Astrocyte of the cerebellum (primary cell): ENCODE results near the gene AQP5.

Source experiments
- DNase-seq: peaks from one replicate; pipeline ENCODE4 v3.0.0-alpha.2; 2011; ENCODE audit warnings: low read depth
- H3K4me3 ChIP-seq: 2 replicates; pipeline ENCODE4 v1.5.1; 2011; ENCODE audit warnings: mild to moderate bottlenecking, low read depth, low read length, moderate library complexity
- in situ Hi-C: cut with HindIII; loops from 2 replicates; pipeline ENCODE4 v1.10.0; 2017; ENCODE audit warnings: low sequenced_read_pairs
- TF ChIP-seq, protein P1 (sequence below): IDR thresholded peaks from 2 replicates; pipeline ENCODE4 v1.5.1; 2012; ENCODE audit warnings: low read length, low read depth, moderate library complexity, mild to moderate bottlenecking; ENCODE audit errors: missing control alignments

AQP5 gene

DNA sequence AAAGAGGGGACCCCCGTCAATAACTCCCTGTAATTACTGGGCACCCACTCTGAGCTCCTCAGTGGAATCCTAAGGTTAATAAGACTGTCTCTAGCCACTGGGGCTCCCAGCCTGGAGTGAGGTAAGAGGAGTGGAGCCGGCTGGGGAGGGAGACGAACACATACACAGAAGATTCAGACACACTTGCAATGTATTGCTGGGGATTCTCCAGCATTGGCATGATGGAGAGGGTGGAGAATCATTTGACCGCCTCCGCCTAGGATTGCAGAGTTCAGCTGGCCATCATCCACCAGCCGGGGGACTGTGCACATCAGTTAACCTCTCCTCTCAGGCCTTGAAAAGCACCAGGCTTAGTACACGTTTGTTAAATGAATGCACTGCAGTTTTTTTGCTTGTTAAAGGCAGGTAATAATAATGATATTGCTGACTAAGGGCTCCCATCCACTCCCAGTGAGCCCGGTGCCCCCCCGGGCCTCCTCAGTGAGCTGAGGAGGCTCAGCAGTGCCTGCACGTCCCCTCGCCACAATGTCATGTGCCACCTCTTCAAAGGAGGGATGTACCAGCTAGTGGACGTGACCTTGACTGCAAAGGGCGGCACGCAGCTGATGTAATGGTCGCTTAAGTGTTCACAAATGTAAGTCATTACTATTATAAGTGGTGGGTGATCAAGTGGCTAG is 37.7 kb upstream of the AQP5 start:
- in situ Hi-C loops = no loop called here
- H3K4me3 ChIP-seq = no peak overlapping the region
- no peak for DNase-seq
- TF ChIP-seq, protein P1, sequence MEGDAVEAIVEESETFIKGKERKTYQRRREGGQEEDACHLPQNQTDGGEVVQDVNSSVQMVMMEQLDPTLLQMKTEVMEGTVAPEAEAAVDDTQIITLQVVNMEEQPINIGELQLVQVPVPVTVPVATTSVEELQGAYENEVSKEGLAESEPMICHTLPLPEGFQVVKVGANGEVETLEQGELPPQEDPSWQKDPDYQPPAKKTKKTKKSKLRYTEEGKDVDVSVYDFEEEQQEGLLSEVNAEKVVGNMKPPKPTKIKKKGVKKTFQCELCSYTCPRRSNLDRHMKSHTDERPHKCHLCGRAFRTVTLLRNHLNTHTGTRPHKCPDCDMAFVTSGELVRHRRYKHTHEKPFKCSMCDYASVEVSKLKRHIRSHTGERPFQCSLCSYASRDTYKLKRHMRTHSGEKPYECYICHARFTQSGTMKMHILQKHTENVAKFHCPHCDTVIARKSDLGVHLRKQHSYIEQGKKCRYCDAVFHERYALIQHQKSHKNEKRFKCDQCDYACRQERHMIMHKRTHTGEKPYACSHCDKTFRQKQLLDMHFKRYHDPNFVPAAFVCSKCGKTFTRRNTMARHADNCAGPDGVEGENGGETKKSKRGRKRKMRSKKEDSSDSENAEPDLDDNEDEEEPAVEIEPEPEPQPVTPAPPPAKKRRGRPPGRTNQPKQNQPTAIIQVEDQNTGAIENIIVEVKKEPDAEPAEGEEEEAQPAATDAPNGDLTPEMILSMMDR = no peak

DNA sequence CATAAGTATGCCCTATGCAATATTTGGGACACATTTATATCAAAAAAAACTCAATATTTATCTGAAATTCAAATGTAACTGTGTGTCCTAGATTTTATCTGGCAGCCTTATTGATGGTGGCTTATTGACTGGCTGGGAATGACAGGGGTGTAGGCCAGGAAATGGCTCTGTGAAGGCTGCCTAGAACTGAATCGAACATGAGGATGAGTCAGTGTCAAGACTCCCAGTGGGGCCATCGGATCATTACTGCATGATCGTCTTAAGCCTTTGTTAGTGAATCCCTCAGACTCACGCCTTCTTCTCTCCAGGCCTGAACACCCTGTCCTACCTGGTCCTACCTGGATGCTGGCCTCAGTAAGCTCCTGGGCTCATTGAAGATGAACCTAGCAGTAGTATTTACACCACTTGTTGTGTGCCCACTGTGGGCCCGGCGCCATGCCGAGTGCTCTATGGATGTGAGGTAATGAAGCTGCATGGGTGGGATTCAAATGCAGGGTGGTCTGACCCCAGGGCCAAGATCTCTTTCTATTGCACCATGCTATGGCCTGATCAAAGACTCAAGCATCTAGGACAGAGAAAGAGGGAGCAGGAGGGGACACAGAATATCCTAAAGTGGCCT is 36.9 kb upstream of the AQP5 start:
- in situ Hi-C loops = no loop called here
- TF ChIP-seq, protein P1 = no peak
- H3K4me3 ChIP-seq = no peak overlapping the region
- DNase-seq = no peak

DNA sequence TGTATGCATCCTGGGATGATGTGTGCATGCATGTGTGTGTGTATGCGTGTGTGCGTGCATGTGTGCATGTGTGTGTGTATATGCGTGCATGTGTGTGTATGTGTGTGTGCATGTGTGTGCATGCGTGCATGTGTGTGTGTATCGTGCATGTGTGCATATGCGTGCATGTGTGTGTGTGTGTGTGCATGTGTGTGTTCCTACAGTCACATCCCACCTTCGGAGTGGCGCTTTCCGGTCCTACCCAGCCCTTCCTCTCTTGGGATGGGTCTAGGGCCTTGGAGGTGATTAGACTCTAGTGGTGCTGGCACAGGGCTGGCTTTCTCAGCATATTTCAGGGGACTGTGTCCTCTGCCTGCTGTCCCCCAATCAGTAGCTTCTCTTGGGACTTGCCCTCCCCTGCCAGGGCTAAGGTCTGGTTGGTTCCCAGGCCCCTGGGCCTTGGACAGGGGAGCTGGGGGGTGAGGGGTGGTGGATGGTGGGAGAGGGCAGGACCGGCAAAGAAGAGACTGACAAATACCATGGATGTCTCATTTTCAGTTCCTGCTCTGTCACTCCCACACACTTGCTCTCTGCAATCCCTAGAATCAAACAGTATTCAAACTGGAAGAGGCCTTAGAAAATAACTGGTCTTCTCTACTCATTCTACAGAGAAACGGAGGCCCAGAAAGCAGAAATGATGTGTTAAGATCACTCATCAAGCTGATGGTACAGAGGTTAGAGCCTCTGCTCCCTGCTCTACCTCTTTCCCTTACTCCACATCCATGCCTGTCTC is 36.1 kb upstream of the AQP5 start:
- TF ChIP-seq, protein P1 = no peak
- DNase-seq = no peak
- H3K4me3 ChIP-seq = no peak overlapping the region
- in situ Hi-C loops = no loop called here

DNA sequence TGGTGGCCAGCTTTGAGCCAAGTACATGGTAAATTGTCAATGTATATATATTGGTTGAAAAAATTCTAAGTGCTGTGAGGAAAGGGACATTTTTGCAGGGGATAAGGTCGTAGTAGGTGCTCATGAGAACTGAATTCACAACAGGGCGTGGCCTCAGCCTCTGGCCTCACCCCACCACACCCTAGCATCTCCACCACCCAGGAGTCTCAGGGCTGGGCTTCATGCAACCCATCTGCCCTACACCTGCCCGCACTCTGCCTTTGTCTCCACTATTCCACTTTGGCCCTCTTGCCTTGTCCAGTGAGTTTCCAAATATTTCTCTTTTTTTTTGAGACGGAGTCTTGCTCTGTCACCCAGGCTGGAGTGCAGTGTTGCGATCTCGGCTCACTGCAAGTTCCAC is 33.2 kb upstream of the AQP5 start:
- H3K4me3 ChIP-seq = no peak overlapping the region
- no peak for DNase-seq
- in situ Hi-C loops = no loop called here
- TF ChIP-seq, protein P1 = no peak

DNA sequence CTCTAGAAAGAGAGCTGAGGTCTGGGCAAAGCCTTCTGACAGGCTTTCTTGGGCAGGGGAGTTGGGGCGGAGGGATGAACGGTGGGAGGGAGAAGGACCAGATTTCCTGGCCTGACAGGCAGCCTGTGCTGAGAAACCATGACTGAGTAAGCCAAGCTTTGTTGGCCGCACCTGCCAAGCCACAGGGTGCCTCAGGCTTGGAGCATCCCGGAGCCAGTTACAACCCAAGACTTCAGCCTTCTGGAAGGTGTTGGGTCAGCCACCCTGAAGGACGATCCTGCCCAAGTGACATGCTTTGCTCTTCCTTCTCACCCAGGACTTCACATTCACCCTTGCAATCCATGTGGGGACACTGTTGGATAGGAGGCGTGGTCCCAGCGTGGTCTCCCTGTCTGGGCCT is 32.1 kb upstream of the AQP5 start:
- no peak for DNase-seq
- TF ChIP-seq, protein P1 = no peak
- no peak overlapping the region for H3K4me3 ChIP-seq
- in situ Hi-C loops = no loop called here

DNA sequence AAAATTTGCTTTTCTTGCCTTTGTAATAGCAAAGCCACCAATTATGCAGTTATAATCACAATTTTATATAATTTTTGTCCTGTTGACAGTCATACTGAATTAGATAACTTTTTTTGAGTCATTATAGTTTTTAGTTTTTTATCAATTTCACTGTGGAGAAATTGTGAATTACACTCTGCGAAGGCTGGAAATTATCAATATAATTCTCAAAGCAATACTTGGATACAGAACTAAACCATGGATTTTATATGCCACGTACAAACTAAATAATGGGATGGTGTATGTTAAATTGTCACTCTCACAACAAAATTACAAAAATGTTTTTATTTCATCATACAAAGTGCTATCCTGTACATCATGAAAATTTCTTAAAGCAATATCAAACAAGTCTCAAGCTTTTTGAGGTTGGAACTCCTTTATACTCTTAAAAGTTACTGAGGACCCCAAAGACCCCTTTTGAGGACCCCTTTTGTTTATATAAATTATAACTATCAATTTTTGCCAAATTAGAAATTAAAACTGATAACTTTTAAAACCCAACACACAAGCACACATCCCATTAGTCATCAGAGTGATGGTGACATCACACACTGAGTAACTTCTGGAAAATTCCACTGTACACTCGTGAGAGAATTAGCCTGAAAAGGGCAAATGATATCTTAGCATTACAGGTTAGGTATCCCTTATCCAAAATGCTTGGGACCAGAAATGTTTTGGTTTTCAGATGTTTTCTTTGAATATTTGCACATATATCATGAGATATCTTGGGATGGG is 31.0 kb upstream of the AQP5 start:
- TF ChIP-seq, protein P1 = no peak
- H3K4me3 ChIP-seq = no peak overlapping the region
- DNase-seq = no peak
- in situ Hi-C loops = no loop called here
